Panc1 (cell line): ENCODE data around the gene CFAP299. TPM values are rescaled to one million over a fixed set of nuclear protein-coding genes. Genes with fewer than 3 reads are reported as not detected.

Source experiments
- ATAC-seq: fragments of 200-7000 bp; cut with Tn5 transposase; 2 replicates; pipeline ENCODE4 v1.9.1; 2020; ENCODE audit warnings: mild to moderate bottlenecking, moderate library complexity
- BruUV-seq: library from RNA; stranded (reverse); fragments of 400-500 nt; replicated peaks from 2 replicates; lab custom pipeline; 2021; lab: Mats Ljungman, UMichigan
- CTCF ChIA-PET: fragments of 300-600 bp; sonication (Branson Sonifier 250); formaldehyde crosslinking; loops from one replicate; lab custom pipeline; 2022; ENCODE audit warnings: antibody characterized with exemption; lab: Charles Lee
- POLR2A ChIA-PET: fragments of 300-600 bp; sonication (Branson Sonifier 250); formaldehyde crosslinking; loops from one replicate; lab custom pipeline; 2022; ENCODE audit warnings: antibody characterized with exemption; lab: Charles Lee
- DNase-seq: peaks from one replicate; pipeline ENCODE4 v3.0.0-alpha.2; 2010; ENCODE audit warnings: low read depth, low spot score
- H3K27ac ChIP-seq: 2 replicates; pipeline ENCODE4 v1.5.1; 2011; ENCODE audit warnings: mild to moderate bottlenecking, low read length, inconsistent platforms
- H3K27me3 ChIP-seq: fragments of 200-500 bp; sonication (Bioruptor generic); 2 replicates; pipeline ENCODE4 v1.6.0; 2014; ENCODE audit warnings: low read length, inconsistent platforms; ENCODE audit not compliant: control insufficient read depth, insufficient read depth
- H3K36me3 ChIP-seq: fragments of 200-500 bp; sonication (Bioruptor generic); 2 replicates; pipeline ENCODE4 v1.5.1; 2014; ENCODE audit warnings: inconsistent platforms, mild to moderate bottlenecking, low read length, moderate library complexity; ENCODE audit not compliant: control insufficient read depth, insufficient read depth
- H3K4me1 ChIP-seq: 2 replicates; pipeline ENCODE4 v1.5.1; 2011; ENCODE audit warnings: inconsistent platforms, mild to moderate bottlenecking, low read length, moderate library complexity; ENCODE audit not compliant: control insufficient read depth, insufficient read depth
- H3K4me3 ChIP-seq, 2 experiments: 2 replicates each; pipeline ENCODE4 v1.5.1; 2011 to 2012; ENCODE audit warnings: low read depth in 2 of 2, low read length in 2 of 2, mild to moderate bottlenecking in 2 of 2, inconsistent platforms in 1 of 2, moderate library complexity in 1 of 2
- H3K9me3 ChIP-seq: fragments of 200-500 bp; sonication (Bioruptor generic); 2 replicates; pipeline ENCODE4 v1.5.1; 2014; ENCODE audit warnings: low read depth, mild to moderate bottlenecking, inconsistent platforms, low read length, moderate library complexity; ENCODE audit not compliant: control insufficient read depth, insufficient read depth
- POLR2AphosphoS5 ChIP-seq: IDR thresholded peaks from 2 replicates; pipeline ENCODE4 v1.6.1; 2012; ENCODE audit warnings: mild to moderate bottlenecking, low read depth, low read length, moderate library complexity
- SIN3A ChIP-seq: IDR thresholded peaks from 2 replicates; pipeline ENCODE4 v1.6.1; 2012; ENCODE audit warnings: low read depth, mild to moderate bottlenecking, low read length, moderate library complexity, borderline replicate concordance; ENCODE audit not compliant: insufficient read depth
- TCF7L2 ChIP-seq: IDR thresholded peaks from 2 replicates; pipeline ENCODE4 v1.6.1; 2011; ENCODE audit warnings: mild to moderate bottlenecking, low read depth, low read length, inconsistent platforms
- in situ Hi-C: cut with HindIII; loops from 2 replicates; pipeline ENCODE4 v1.10.0; 2016; ENCODE audit warnings: low sequenced_read_pairs, low pct_unique_long_range_greater_than_20kb
- intact Hi-C: fragments of 100-400 bp; cut with micrococcal nuclease; formaldehyde crosslinking; loops from one replicate; pipeline ENCODE4 v1.10.0; 2022; ENCODE audit not compliant: unreplicated experiment
- total RNA-seq: library from RNA; stranded (reverse); gene quantifications from one replicate; pipeline ENCODE4 v1.2.1, GENCODE V29; 2021; ENCODE audit not compliant: unreplicated experiment
- TF ChIP-seq, protein P1 (sequence below): fragments of 450-650 bp; IDR thresholded peaks from 2 replicates; pipeline ENCODE4 v1.5.1; 2017; ENCODE audit warnings: mild to moderate bottlenecking
- TF ChIP-seq, protein P2 (sequence below), 2 experiments: IDR thresholded peaks; 2 replicates each; pipeline ENCODE4 v1.6.1; 2011 to 2012; ENCODE audit warnings: low read depth in 2 of 2, control low read depth in 1 of 2, low read length in 1 of 2, mild to moderate bottlenecking in 1 of 2, moderate library complexity in 1 of 2; ENCODE audit not compliant: insufficient read depth in 1 of 2

The CFAP299 gene
- total RNA-seq, 1 experiment from 2014 or later, result not detected

DNA sequence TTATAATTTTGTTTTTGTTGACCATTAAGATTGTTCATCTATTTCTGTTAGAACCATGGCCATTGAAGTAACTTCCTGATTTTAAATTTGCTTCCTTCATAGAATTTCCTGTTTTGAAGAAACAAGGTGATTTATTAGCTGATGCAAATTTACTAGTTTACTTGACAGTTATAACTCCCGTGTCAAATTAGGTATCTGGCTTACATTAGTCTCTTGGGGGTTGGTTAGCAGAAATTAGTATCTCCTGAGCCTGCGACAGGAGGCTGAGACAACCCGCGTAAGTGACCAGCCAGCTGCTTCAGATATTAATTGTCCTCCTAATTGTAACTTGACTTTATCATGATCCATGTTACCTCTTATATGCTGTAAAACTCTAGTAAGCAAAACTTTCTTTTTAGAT lies 154.3 kb downstream of the CFAP299 start:
- no peaks in the 10 kb centered on the region for H3K9me3 ChIP-seq
- ATAC-seq (no peak), DNase-seq (no peak)
- no peak overlapping the region for H3K4me3 ChIP-seq
- no peaks in the 10 kb centered on the region for H3K27me3 ChIP-seq
- ChIA-PET CTCF (no interaction called here), POLR2A (no interaction called here)
- no peak overlapping the region for H3K27ac ChIP-seq
- no peak for TF ChIP-seq POLR2AphosphoS5
- TF ChIP-seq, protein P1, sequence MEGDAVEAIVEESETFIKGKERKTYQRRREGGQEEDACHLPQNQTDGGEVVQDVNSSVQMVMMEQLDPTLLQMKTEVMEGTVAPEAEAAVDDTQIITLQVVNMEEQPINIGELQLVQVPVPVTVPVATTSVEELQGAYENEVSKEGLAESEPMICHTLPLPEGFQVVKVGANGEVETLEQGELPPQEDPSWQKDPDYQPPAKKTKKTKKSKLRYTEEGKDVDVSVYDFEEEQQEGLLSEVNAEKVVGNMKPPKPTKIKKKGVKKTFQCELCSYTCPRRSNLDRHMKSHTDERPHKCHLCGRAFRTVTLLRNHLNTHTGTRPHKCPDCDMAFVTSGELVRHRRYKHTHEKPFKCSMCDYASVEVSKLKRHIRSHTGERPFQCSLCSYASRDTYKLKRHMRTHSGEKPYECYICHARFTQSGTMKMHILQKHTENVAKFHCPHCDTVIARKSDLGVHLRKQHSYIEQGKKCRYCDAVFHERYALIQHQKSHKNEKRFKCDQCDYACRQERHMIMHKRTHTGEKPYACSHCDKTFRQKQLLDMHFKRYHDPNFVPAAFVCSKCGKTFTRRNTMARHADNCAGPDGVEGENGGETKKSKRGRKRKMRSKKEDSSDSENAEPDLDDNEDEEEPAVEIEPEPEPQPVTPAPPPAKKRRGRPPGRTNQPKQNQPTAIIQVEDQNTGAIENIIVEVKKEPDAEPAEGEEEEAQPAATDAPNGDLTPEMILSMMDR, result no peak
- TF ChIP-seq, protein P2, sequence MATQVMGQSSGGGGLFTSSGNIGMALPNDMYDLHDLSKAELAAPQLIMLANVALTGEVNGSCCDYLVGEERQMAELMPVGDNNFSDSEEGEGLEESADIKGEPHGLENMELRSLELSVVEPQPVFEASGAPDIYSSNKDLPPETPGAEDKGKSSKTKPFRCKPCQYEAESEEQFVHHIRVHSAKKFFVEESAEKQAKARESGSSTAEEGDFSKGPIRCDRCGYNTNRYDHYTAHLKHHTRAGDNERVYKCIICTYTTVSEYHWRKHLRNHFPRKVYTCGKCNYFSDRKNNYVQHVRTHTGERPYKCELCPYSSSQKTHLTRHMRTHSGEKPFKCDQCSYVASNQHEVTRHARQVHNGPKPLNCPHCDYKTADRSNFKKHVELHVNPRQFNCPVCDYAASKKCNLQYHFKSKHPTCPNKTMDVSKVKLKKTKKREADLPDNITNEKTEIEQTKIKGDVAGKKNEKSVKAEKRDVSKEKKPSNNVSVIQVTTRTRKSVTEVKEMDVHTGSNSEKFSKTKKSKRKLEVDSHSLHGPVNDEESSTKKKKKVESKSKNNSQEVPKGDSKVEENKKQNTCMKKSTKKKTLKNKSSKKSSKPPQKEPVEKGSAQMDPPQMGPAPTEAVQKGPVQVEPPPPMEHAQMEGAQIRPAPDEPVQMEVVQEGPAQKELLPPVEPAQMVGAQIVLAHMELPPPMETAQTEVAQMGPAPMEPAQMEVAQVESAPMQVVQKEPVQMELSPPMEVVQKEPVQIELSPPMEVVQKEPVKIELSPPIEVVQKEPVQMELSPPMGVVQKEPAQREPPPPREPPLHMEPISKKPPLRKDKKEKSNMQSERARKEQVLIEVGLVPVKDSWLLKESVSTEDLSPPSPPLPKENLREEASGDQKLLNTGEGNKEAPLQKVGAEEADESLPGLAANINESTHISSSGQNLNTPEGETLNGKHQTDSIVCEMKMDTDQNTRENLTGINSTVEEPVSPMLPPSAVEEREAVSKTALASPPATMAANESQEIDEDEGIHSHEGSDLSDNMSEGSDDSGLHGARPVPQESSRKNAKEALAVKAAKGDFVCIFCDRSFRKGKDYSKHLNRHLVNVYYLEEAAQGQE (IDR thresholded peaks at IDR 0.05; ENCODE audit: insufficient read depth in 1 of 2, low read depth in 2 of 2, low read length in 1 of 2), result no peak
- no peak for TF ChIP-seq TCF7L2
- TF ChIP-seq SIN3A, result no peak
- BruUV-seq, result no TSS peak
- intact Hi-C loops (no loop called here), in situ Hi-C loops (no loop called here)
- no peaks in the 10 kb centered on the region for H3K36me3 ChIP-seq
- H3K4me1 ChIP-seq, result no peaks in the 10 kb centered on the region

DNA sequence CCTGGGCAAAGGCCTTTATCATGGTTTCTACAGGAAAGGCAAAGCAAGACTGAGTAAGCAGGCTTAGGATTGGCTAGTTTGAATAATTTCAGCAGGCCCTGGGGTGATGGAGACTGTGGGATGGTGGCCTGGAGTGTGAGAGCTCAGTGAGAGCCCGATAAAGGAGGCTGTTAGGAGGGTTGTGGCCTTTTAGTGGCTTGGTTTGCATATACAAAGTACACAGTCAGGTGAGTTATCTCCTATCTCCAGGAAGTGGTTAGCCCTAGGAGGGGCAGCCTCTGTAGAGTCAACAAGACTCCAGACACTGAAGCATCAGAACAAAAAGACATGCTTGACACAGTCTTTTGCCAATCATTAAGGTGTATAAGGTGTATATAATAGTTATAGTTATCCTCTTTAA lies 157.2 kb downstream of the CFAP299 start:
- Histone ChIP-seq H3K36me3 (no peaks in the 10 kb centered on the region), H3K9me3 (no peaks in the 10 kb centered on the region), H3K4me3 (no peak overlapping the region), H3K27ac (no peak overlapping the region), H3K4me1 (no peaks in the 10 kb centered on the region), H3K27me3 (no peaks in the 10 kb centered on the region)
- POLR2A ChIA-PET, result no interaction called here
- no TSS peak for BruUV-seq
- TF ChIP-seq TCF7L2, result no peak
- TF ChIP-seq POLR2AphosphoS5, result no peak
- ATAC-seq (no peak), DNase-seq (no peak)
- in situ Hi-C loops (no loop called here), intact Hi-C loops (no loop called here)
- CTCF ChIA-PET, result no interaction called here

DNA sequence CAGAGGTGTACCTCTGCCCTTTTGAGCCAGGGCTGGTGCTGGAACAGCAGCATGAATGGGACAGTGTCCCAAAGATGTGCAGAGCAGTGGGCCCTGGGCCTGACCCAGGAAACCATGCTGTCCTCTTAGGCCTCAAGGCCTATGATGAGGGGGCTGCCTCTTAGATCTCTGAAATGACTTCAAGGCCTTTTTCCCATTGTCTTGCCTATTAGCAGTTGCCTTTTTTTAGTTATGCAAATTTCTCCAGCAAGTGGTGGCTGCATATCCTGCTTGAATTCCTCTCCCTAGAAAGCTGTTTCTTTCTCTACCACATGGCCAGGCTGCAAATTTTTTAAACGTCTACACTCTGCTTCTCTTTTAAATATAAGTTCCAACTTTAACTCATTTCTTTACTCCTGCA lies 160.3 kb downstream of the CFAP299 start:
- H3K27ac ChIP-seq, result no peak overlapping the region
- intact Hi-C loops, result no loop called here
- no TSS peak for BruUV-seq
- H3K27me3 ChIP-seq, result no peaks in the 10 kb centered on the region
- no peaks in the 10 kb centered on the region for H3K9me3 ChIP-seq
- H3K4me3 ChIP-seq, result no peak overlapping the region
- POLR2A ChIA-PET, result no interaction called here
- no peaks in the 10 kb centered on the region for H3K4me1 ChIP-seq
- H3K36me3 ChIP-seq, result no peaks in the 10 kb centered on the region
- CTCF ChIA-PET, result no interaction called here
- DNase-seq (no peak), ATAC-seq (no peak)
- in situ Hi-C loops, result no loop called here
- no peak for TF ChIP-seq SIN3A
- TF ChIP-seq, protein P1, result no peak
- TF ChIP-seq TCF7L2, result no peak
- TF ChIP-seq POLR2AphosphoS5, result no peak
